Fibroblast of skin of left biceps (primary cell): ENCODE results near the gene CTSH.
A peak's percentile ranks its signal among the peaks of the same experiment; 100 is the strongest.

Source experiments
- DNase-seq, 2 experiments: peaks; one replicate each; pipeline ENCODE4 v3.0.0-alpha.2; 2013; ENCODE audit warnings: low read depth in 2 of 2

Gene CTSH

DNA sequence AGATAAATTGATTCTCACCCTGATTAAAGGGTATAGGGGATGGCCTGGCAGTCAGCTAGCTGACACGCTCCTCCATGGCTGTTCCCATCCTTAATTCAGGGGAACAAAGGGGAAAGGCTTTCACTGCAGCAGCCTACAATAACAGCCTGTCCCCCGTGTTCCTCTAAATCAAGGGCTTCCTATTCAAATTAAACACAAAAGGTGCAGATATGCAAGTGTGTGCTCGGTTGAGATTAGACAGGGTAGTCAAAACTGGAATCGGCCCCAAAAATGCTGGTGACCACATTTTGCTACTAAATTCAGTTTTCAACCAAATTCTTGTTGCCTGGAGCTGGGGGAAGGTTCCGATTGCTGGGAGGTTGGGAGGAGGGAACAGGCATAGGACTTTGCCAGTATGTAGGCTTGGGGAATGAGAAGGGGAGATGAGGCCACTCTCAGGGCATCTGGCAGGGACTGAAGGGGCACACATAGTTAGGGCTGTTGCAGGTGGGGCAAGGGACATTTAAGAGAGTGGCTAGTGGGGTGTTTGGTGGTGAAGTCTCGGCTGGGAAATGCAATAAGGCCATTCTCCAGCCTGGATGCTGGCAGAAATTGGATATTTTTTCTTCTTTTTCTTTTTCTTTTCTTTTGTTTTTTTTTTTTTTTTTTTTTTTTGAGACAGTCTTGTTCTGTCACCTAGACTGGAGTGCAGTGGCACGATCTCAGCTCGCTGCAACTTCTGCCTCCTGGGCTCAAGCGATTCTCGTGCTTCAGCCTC is 32.9 kb upstream of the CTSH start:
- no peak for DNase-seq

DNA sequence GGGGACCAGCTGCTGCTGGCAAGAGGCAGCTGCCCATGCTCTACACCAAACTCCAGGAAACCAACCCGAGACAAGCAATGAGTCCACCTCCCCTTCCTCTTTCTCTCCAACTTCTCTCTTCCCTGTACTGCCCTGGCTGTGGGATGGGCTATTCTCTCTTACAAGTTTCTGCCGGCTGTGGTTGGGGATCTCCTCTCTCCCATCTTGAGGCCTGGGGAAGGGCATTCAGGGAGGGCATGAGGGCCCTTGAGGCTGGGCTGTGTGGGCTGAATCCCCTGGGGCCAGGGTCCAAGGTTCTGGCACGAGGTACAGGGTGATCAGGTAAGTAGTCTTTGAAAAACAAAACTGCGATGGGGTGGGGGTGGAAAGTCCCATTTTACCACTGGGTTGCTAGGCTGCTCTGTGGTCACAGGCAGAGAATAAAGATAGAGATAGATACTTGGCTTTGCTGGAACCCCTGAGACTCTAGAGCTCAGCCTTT is 32.3 kb upstream of the CTSH start:
- no peak for DNase-seq

DNA sequence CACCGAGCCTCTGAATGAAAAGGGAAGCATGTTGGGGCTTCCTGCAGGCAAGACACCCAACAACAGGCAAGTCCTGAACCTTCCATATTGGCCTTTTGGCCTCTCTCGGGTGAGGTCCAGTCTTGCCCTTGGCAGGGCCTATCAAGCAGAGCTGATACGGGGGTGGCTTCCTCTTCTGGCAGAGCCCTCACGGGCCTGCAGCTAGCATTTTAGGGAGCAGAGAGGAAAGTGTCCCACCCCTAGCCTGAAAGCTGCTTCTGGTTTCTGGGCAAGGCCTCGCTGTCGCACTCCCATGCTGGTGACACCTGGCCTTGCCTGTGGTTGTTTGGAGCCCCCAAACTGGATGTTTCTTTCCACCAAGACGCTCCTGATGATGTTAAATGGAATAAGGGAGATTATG is 31.8 kb upstream of the CTSH start:
- no peak for DNase-seq

DNA sequence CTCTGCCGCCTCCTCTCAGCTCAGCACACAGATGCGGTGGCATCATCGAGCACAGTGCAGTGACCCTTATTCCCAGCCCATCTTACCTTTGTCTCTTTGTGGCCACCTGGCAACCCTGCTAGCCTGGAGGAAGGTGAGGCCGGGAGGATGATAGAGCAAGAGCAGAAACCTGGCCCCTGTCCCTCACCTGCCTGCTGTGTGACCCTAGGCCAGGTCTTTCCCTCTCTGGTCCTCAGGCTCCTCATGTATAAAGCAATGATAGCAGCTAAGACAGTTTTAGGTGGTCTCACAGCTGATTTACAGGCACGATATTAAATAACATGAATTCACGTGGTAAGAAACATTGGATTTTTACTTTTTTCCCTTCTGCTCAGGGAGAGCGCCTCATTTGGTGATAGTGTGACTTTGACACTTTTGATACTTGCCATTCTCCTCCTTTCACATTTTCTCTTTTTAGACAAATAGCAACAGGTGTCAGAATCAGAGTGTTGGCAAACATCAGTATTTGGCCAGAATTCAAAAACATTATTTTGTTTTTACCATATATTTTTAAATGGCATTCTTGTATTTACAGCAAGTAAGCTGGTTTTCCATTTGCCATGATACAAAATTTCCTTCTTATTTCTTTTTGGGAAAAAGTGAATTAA is 29.5 kb upstream of the CTSH start:
- DNase-seq: no peak

DNA sequence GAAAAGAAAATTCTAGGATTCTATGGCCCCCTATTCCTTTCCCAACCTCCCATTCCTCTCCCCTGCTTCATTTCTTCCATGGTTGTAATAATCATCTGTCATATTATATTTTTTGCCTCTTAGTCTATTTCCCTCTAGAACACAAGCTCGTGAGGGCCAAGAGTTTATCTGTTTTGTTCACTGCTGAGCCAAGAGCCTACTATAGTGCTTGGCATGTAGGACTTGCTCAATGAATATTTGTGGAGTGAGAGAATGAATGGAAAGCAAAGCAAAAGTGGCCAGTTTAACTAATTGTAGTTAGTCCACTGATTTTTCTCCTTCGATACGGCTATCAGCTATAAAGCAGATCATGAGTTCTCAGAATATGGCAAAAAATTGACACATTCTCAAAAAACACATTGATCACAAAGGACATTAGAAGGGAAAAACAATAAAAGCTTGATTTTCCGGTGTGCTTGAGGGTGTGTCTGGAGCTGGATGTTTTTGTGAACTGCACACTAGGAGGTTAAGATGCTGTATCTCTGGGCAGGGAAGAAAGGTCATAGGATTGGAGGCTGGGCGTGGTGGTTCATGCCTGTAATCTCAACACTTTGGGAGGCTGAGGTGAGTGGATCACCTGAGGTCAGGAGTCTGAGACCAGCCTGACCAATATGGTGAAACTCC is 25.0 kb upstream of the CTSH start:
- DNase-seq: no peak

DNA sequence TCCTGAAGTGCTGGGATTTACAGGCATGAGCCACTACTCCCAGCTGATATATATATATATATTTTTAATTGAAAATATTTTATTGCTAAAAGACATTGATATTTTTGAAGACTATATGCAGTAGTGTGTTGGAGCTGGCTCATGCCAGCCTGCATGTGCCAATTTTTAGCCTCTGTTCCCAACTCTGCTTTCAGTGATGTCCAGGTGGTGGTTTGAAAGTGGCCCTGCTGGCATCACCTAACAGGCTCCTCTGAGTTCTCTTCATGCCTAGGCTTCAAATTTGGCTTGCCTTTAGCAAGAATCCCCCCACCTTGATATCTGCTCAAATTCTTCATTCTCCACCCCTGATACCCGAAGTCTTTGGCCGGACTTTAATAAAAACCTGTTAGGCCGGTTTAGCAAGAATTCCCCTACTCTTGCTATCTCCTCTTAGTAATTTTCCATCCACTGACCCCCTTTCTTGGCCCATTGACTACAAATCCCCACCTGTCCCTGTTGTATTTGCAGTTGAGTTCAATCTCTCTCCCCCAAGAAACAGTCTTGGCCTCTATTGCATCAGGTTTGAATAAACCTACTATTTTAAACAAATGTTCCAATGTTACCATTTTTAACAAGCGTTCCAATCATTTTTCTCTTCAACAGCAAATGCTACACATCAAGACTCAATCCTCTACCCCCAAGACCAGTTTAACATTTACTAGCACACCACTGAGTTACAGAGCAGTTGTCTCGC is 23.9 kb upstream of the CTSH start:
- no peak for DNase-seq

DNA sequence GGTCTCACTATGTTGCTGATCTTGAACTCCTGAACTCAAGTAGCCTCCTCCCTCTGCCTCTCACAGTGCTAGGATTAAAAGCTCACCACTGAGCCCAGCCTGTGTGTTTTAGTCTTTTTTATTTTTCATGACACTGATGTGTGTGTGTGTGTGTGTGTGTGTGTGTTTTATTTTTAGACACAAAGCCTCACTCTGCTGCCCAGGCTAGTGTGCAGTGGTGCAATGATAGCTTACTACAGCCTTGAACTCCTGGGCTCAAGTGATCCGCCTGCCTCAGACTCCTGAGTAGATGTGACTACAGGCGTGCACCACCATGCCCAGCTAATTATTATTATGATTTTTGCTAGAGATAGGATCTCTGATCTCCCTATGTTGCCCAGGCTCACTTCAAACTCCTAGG is 23.3 kb upstream of the CTSH start:
- DNase-seq: no peak

DNA sequence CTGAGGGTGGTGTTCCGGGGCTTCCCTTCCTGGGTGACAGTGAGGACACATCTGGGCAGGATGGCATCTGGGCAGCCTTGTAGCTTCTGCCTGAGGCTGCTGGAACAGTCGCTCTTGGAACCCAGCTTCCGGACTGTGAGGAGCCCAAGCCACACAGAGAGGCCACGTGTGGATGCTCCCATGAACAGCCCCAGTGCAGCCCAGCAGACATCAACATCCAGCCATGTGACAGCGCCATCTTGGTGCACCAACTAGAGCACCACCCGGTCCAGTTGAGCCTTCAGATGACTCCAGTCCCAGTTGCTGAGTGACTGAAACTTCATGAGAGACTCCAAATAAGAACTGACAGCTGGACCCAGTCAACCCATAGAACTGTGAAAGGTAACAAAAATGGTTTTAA is 15.5 kb upstream of the CTSH start:
- no peak for DNase-seq

DNA sequence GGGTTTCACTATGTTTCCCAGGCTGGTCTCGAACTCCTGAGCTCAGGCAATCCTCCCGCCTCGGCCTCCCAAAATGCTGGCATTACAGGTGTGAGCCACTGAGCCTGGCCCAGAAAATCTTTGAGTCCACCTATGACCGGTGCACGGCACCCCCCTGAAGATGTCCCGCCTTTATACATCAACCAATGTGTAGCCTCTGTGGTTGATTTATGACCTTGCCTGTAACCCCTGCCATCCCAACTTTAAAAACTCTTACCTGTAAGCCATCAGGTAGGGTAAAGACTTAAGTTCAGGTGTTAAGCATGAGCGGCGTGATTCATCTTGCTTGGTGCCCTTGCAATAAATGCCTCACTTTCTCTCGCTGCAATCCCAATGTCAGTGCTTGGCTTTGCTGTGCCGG is 14.5 kb upstream of the CTSH start:
- no peak for DNase-seq

DNA sequence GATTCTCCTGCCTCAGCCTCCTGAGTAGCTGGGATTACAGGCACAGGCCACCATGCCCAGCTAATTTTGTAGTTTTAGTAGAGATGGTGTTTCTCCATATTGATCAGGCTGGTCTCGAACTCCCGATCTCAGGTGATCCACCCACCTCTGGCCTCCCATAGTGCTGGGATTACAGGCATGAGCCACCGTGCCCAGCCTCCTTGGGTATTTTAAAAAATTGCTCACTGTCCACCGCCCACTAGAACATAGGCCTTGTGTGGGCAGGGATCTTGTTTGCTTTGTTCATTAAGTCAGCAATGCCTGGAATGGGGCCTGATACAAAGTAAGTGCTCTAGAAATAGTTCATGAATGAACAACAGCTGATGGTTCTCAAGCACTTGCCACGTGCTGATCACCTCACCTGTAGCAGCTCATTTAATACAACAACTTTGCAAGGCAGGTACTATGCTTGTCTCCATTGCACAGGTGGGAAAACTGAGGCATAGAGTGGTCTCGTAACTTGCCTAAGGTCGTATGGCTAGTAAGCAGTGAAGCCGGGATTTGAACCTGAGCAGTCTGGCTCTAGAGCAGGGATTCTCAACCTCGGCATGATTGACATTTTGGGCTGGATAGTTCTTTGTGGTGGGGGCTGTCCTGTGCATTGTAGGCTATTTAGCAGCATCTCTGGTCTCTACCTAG is 12.7 kb upstream of the CTSH start:
- DNase-seq: no peak

DNA sequence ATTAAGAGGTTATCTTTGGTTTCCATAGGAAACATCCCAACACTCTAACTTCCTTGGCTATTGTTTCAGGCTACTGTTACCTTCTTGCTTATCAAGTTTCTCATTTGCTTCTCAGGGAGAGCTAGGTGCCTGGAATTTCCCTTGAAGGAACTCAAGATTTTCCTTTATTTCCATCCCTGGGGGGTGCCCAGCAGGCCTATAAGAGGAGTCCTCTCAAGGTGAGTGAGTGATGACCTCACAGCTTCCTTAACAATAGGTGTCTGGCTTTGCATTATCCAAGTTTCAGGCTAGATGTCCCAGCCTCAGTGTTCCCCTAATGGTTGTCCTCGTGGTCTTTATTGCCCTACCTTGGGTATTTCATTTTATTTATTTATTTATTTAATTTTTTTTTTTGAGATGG is 12.1 kb upstream of the CTSH start:
- DNase-seq: no peak

DNA sequence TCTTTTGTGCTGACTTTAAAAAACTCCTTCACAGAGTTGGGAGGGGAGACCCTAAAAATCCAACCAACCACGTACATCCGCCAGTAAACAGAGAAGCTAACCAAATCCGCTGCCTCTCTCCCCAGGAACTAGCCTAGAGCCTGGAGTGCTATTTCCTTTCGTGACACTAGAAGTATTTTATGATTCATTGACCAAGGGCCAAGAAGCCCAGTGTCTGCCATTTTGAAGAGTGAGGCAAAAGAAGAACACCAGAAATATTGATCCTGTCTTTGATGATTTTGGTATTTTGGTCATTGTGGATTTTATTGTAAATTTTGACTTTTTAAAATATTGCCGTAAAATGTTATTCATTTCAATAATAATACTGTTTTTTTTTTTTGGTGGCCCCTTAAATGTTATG is 10.5 kb upstream of the CTSH start:
- no peak for DNase-seq

DNA sequence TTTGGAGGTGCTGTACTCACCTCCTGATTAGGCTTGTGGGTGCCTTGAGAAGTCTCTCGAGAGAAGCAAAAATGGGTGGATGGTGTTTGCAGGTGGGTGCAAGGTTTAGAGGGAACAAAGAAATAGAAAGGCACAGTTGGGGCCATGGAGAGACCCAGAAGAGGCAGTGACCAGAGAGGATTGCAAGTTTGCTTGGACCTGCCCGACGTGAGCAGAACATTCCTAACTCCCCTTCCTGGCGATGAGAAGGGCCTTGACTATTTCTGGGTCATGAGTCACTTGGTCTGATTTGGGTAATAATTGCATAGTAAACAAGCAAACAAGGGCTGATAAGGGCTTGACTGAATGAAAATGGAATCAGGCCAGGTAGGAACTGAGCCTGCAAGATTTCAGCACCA is 7.0 kb upstream of the CTSH start:
- no peak for DNase-seq

DNA sequence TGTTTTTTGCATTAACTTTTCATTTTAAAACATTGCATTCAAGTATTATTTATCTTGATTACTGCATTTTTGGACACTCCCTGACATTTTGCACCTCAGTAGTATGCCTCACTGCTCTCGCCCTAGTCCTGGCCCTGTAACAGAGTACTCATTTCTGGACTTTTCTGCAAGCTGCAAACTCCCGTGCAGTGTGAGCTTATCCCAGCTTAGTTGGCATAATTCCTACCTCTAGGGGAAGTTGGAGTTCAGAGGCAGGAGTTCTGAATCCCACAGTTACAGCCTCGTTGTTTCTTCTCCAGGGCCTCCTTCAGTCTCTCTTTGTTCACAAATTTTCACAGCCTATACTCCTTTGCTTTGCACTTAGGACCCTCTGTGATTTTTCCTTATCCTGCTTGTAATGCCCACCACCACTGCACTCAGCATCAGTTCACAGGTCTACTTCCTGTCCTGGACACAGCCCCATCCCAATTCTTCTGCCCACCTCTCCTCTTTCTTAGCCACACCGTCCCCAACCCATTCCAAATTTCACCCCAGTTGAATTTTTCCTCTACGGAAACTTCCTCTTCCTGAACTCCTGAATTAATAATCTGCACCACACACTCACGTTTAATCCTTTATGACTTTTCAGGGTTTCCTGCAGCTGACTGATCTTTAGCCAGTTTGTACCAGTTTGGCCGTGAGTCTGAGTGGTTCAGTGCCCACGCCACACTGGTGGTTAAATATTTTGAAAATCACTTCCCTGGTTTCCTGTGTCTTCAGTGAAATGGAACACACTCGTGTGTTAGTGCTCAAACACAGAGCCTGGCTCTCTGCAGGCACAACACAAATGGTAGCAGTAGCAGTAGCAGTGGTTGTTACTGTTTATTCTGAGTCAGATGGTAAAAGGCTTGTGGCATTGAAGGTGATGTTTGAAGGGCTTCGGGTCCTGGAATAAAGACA is 6.3 kb upstream of the CTSH start:
- DNase-seq: peak in 1 of 2 experiments; percentile 4

DNA sequence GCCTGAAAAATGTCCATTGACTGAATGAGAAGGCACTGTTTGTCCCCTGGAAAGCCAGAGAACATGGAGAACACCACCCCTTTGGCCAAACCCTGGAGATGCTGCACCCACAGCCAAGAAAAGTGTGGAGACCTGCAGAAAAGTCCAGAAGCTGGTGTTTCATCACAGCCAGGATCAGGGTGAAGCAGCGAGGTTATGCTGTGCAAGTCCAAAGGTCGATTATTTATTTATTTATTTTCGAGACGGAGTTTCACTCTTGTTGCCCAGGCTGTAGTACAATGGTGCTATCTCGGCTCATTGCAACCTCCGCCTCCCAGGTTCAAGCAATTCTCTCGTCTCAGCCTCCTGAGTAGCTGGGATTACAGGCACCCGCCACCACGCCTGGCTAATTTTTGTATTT is 5.5 kb upstream of the CTSH start:
- DNase-seq: no peak

DNA sequence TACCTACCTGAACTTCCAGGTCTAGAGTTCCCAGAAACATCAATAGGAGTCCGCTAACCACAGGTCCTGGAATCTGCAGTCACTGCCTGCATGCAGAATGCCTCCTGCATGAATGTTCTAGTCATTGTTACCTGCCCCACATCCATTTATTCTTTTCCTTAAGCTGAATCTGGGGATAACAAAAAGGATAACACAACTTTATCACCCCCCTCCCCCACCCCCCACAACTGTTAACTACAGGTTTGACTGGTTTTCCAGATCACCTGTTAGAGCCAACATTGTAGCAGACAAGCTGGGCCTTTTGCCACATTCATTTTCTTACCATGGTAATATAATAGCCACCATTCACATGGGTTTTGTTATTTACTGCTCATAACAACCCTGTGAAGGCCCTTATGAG is 4.6 kb upstream of the CTSH start:
- no peak for DNase-seq

DNA sequence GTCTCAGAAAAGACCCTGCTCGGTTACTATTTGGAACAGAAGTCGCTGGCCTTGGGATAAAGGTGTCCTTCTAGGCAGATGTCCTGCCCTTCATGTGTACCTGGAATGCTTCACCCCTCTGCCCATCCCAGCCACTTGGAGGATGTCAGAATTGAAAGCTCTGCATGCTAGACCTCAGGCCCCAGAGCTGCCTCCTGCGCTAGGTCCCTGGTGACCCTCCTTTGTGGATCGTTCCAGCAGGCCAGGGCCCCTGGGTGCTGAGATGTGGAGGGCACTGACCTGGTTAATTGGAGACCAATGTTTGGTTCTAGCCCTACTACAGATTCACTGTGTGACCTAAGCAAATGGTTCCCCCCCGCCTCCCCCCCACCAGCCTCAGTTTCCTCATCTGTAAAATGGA is 2.7 kb upstream of the CTSH start:
- DNase-seq: no peak

DNA sequence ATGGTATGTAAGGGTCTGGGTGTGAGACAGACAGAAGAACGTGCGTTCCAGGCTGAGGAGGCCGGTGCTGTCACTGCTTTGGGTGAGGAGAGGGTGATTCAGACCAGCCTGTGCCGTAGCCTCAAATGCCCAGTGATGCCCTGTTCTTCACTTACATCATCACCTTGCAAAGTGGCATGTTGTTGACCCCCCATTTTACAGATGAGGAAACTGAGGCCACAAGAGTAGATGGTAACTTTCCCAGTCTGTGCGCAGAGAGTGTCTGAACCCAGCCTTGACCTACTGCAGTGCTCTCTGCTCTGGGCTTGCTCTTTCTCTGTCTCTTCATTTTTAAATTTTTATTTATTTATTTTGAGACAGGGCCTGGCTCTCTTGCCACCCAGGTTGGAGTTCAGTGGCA is 1.6 kb upstream of the CTSH start:
- DNase-seq: no peak

DNA sequence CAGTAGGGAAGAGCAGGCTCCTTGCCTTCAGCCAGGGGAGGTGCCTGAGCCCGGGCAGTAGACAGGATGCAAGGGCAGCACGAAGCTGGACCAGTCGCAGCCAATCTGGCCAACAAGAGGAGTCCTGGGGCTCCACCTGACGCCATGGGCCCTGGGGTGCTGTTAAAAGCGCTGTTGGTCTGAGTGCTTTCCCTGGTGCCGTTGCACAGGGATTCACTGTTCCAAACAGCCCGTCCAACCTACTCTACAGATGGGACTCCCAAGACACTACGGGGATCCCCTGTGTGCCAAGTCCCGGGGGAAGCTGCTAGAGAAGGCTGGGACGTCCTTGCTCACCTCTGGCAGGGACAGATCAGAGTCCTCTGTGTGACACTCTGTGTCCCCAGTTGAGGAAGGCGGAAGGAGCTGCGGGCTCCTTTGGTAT is 632 bp downstream of the CTSH start:
- no peak for DNase-seq

DNA sequence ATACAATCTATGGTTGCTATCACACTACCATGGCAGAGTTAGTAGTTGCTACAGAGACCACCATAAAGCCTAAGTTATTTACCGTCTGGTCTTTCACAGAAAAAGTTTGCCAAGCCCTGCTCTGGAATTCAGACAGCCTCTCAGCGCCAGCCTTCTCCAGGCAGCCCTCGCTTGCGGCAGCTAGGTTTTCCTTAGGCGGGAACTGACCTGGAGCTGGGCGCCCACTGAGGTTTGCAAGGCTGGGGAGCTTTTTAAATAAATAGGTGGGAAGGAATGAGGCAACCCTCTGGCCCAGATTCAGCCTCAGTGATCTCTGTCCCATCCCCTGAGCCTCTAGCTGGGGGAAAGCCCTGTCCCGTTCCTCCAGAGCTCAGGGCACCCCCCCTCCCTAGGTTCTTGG is 1.2 kb downstream of the CTSH start:
- no peak for DNase-seq

DNA sequence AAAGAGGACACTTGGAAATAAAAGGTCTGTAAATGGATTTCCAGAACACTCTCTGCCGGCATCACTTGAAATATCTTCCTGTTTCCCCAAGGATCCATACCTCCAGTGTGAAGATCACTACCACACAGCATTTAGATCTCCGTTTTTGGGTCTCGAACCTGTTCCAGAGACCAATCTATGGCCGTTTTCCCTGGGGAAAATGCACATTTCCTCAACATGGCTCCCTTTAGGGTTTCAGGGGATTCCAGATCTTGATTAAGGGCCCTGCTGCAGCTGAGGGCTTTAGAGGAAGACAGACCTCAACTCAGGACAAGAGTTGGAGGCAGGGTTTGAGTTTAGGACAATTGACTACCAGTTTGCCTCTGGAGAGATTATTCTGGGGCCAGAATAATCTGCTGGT is 2.1 kb downstream of the CTSH start:
- no peak for DNase-seq
